HepG2 (cell line): ENCODE measurements around the gene SUN1. TPM values are rescaled to one million over a fixed set of nuclear protein-coding genes. Genes with fewer than 3 reads are reported as not detected.

Experiments used
- ATAC-seq: fragments of 200-7000 bp; cut with Tn5 transposase; 3 replicates; pipeline ENCODE4 v1.9.1; 2020; ENCODE audit warnings: mild to moderate bottlenecking, moderate library complexity
- BruUV-seq: library from RNA; stranded (reverse); fragments of 400-500 nt; replicated peaks from 2 replicates; lab custom pipeline; 2021; lab: Mats Ljungman, UMichigan
- CTCF ChIA-PET: fragments of 300-600 bp; formaldehyde crosslinking; extraction: SDS; loops from one replicate; lab custom pipeline; 2021; ENCODE audit warnings: low total read pairs, inconsistent platforms, low intra/inter-chr PET ratio; lab: Yijun Ruan, JAX
- POLR2A ChIA-PET: fragments of 350-600 bp; sonication (Branson Sonifier 250); formaldehyde crosslinking; loops from one replicate; lab custom pipeline; 2020; ENCODE audit warnings: antibody characterized with exemption, inconsistent platforms; lab: Yijun Ruan, JAX
- DNase-seq: peaks from one replicate; pipeline ENCODE4 v3.0.0-alpha.2; 2015; ENCODE audit warnings: low spot score
- FAIRE-seq: peaks from 3 replicates; lab custom pipeline; 2011; peaks lifted over from hg19 to GRCh38; lab: Jason Lieb, UNC
- H2AFZ ChIP-seq: one replicate; pipeline ENCODE4 v1.6.1; 2011; ENCODE audit warnings: low read length, inconsistent platforms
- H3K27ac ChIP-seq: fragments of 300-600 bp; 3 replicates; pipeline ENCODE4 v1.8.0; 2011; ENCODE audit warnings: mixed run types, mild to moderate bottlenecking, mixed read lengths, low read length, inconsistent platforms; ENCODE audit not compliant: insufficient read depth; ENCODE audit errors: extremely low read length
- H3K27me3 ChIP-seq, 2 experiments: fragments of 200-600 bp in 1 of 2; 2 replicates in 1 of 2; 3 replicates in 1 of 2; pipeline versions ENCODE4 v1.6.0 to v1.8.0; 2011; ENCODE audit warnings: low read length in 2 of 2, mild to moderate bottlenecking in 2 of 2, moderate library complexity in 2 of 2, inconsistent platforms in 1 of 2; ENCODE audit not compliant: insufficient read depth in 2 of 2, control insufficient read depth in 1 of 2
- H3K36me3 ChIP-seq, 2 experiments: fragments of 200-600 bp in 1 of 2; replicated peaks in 1 of 2; 2 replicates in 1 of 2; 3 replicates in 1 of 2; pipeline versions ENCODE4 v1.5.1 to v1.8.0; 2011; ENCODE audit warnings: low read length in 2 of 2, inconsistent platforms in 1 of 2; ENCODE audit not compliant: insufficient read depth in 2 of 2, control insufficient read depth in 1 of 2
- H3K4me1 ChIP-seq: 2 replicates; pipeline ENCODE4 v1.5.1; 2012; ENCODE audit warnings: low read length, inconsistent platforms; ENCODE audit not compliant: insufficient read depth
- H3K4me2 ChIP-seq: 2 replicates; pipeline ENCODE4 v1.6.0; 2011; ENCODE audit warnings: low read depth, low read length, inconsistent platforms
- H3K4me3 ChIP-seq, 3 experiments: fragments of 200-600 bp in 1 of 3; sonication (generic), shearing (Covaris generic) in 1 of 3; replicated peaks in 1 of 3; 2 replicates each; pipeline ENCODE4 v1.5.1; 2011 to 2016; ENCODE audit warnings: low read length in 3 of 3, inconsistent platforms in 2 of 3, low read depth in 2 of 3, mild to moderate bottlenecking in 2 of 3, control low read depth in 1 of 3, mixed read lengths in 1 of 3; ENCODE audit not compliant: insufficient read depth in 1 of 3
- H3K79me2 ChIP-seq: one replicate; pipeline ENCODE4 v1.6.1; 2011; ENCODE audit warnings: low read length, inconsistent platforms; ENCODE audit not compliant: insufficient read depth
- H3K9ac ChIP-seq: 2 replicates; pipeline ENCODE4 v1.6.0; 2011; ENCODE audit warnings: mild to moderate bottlenecking, low read depth, low read length, inconsistent platforms; ENCODE audit not compliant: insufficient read depth
- H3K9me3 ChIP-seq: 2 replicates; pipeline ENCODE4 v1.5.1; 2012; ENCODE audit warnings: mild to moderate bottlenecking, low read length
- H4K20me1 ChIP-seq: 2 replicates; pipeline ENCODE4 v1.6.0; 2011; ENCODE audit warnings: inconsistent platforms, mild to moderate bottlenecking, low read length, moderate library complexity; ENCODE audit not compliant: insufficient read depth
- AGO2 ChIP-seq: fragments of 200-400 bp; formaldehyde crosslinking; optimal IDR thresholded peaks from 2 replicates; pipeline ENCODE3; 2017; ENCODE audit warnings: mild to moderate bottlenecking, low read depth, low read length, moderate library complexity
- ATM ChIP-seq: fragments of 450-650 bp; IDR thresholded peaks from 2 replicates; pipeline ENCODE4 v1.7.1; 2017; ENCODE audit warnings: mild to moderate bottlenecking, borderline replicate concordance
- FOXA1 ChIP-seq, 2 experiments: fragments of 450-650 bp in 1 of 2; sonication (generic) in 1 of 2; formaldehyde crosslinking in 1 of 2; IDR thresholded peaks; 2 replicates each; pipeline versions ENCODE4 v1.4.0 to v1.6.1; 2016 to 2020; ENCODE audit warnings: missing genetic modification reagents in 1 of 2
- RBM22 ChIP-seq: fragments of 200-400 bp; formaldehyde crosslinking; optimal IDR thresholded peaks from 2 replicates; pipeline ENCODE3; 2017; ENCODE audit warnings: mild to moderate bottlenecking, low read length, moderate library complexity
- ZNF263 ChIP-seq: sonication (generic); formaldehyde crosslinking; IDR thresholded peaks from 2 replicates; pipeline ENCODE4 v1.4.0; 2020; ENCODE audit warnings: missing genetic modification reagents
- ZNF460 ChIP-seq: sonication (generic); formaldehyde crosslinking; IDR thresholded peaks from 2 replicates; pipeline ENCODE4 v1.5.1; 2020; ENCODE audit warnings: missing genetic modification reagents, mild to moderate bottlenecking, borderline replicate concordance
- WGBS: methylation state at CpG from one replicate; pipeline ENCODE4 v1.1.6; 2017; ENCODE audit warnings: low lambda C conversion rate; 5-methylcytosine and 5-hydroxymethylcytosine counted together
- in situ Hi-C: cut with HindIII; loops from 2 replicates; pipeline ENCODE4 v1.10.0; 2017; ENCODE audit warnings: low pct_unique_long_range_greater_than_20kb; ENCODE audit not compliant: extremely low pct_ligation_motif_present
- intact Hi-C: fragments of 100-400 bp; cut with micrococcal nuclease; formaldehyde crosslinking; loops from one replicate; pipeline ENCODE4 v1.10.0; 2022; ENCODE audit not compliant: unreplicated experiment
- polyA plus RNA-seq, 8 experiments: library from polyadenylated mRNA; depleted of rRNA in 3 of 8; stranded (reverse) in 7 of 8; unstranded in 1 of 8; fragments of >200 nt; fragmentation: Illumina TruSeq in 4 of 8; extraction: Trizol in 4 of 8; gene quantifications; 2 replicates each; pipeline versions ENCODE4 v1.2.1 to v1.2.3, GENCODE V29; 2011 to 2016; ENCODE audit warnings: low read depth in 4 of 8, missing spikeins in 1 of 8, mixed read lengths in 1 of 8; ENCODE audit not compliant: insufficient read depth in 1 of 8
- total RNA-seq, 5 experiments: library from RNA; depleted of rRNA; stranded (reverse); fragments of >200 nt; fragmentation: Illumina TruSeq; extraction: Trizol; gene quantifications; 2 replicates each; pipeline ENCODE4 v1.2.3, GENCODE V29; 2016; ENCODE audit warnings: low read depth in 1 of 5
- TF ChIP-seq, protein P1 (sequence below): sonication (generic); formaldehyde crosslinking; IDR thresholded peaks from 2 replicates; pipeline ENCODE4 v1.4.0; 2020; ENCODE audit warnings: missing genetic modification reagents, borderline replicate concordance
- TF ChIP-seq, protein P2 (sequence below): sonication (generic); formaldehyde crosslinking; IDR thresholded peaks from 2 replicates; pipeline ENCODE4 v1.5.0; 2020; ENCODE audit warnings: mild to moderate bottlenecking, missing genetic modification reagents
- TF ChIP-seq, protein P3 (sequence below): sonication (generic); formaldehyde crosslinking; IDR thresholded peaks from 2 replicates; pipeline ENCODE4 v1.4.0; 2020; ENCODE audit warnings: missing genetic modification reagents
- TF ChIP-seq, protein P4 (sequence below): sonication (generic); formaldehyde crosslinking; IDR thresholded peaks from 2 replicates; pipeline ENCODE4 v1.5.1; 2020; ENCODE audit warnings: mild to moderate bottlenecking, missing genetic modification reagents, moderate library complexity

SUN1 gene
- total and polyA plus RNA-seq, 2 of the 13 experiments (the other 11 are each of a cell fraction or from before 2014, with no cell fraction given) = 47.0 to 126 TPM

DNA sequence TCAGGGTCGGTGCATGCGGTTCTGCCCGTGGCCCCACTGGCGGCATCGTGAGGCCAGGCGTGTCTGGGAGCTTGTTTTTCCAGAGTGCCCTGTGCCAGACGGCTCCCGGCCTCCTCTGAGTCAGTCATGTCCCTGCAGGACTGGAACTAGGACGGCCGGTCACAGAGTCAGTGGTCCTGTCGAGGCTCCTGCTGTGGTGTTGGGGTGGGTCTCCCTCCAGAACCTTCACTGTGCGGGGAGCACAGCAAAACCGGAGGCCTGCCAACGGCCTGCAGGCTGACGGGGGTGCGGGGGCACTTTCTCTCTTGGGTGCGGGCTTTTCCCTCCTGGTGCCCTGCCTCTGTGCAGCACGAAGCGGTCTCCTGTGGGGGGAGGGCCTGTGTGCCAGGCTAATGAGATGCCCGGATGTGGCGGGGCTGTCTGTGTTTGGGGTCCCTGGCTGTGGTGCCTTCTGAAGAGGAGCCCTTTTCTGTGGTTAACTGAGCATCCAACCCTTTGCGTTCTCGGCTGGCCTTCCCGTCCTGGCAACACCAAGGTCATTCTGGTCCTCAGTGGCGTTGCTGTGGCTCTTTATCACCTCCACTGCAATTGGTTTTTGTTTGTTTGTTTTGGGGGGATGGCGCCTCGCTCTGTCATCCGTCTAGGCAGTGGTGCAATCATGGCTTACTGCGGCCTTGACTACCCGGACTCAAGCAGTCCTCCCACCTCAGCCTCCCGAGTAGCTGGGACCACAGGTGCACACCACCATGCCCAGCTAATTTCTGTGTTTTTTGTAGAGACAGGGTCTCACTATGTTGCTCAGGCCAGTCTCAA, 52.1 kb downstream of the SUN1 start:
- H3K27ac ChIP-seq = no peak overlapping the region
- no peak for DNase-seq
- WGBS = 86% methylated on average over 16 of the region's 31 CpGs
- H3K9ac ChIP-seq = no peak overlapping the region
- no peak overlapping the region for H2AFZ ChIP-seq
- in situ Hi-C loops (no loop called here), intact Hi-C loops (no loop called here)
- BruUV-seq = no TSS peak
- ChIA-PET POLR2A (no interaction called here), CTCF (no interaction called here)
- no peak overlapping the region for H3K4me2 ChIP-seq
- no peak overlapping the region for H3K4me3 ChIP-seq
- ATAC-seq = no peak; the same call in 2 of the 3 replicates
- H3K36me3 ChIP-seq = peaks cover 30 to 42% of the 10 kb centered on the region in 2 experiments; a peak in 4 of 5 replicates
- peaks cover 91% of the 10 kb centered on the region for H3K79me2 ChIP-seq
- no peak for FAIRE-seq
- peaks cover 28% of the 10 kb centered on the region for H3K4me1 ChIP-seq
- peaks cover 35% of the 10 kb centered on the region; the same call in 1 of the 2 replicates for H4K20me1 ChIP-seq
- H3K9me3 ChIP-seq = no peaks in the 10 kb centered on the region
- H3K27me3 ChIP-seq = no peaks in the 10 kb centered on the region
- TF ChIP-seq FOXA1 (IDR thresholded peaks at IDR 0.05) (no peak), FOXA1 (CRISPR knock-in tag; IDR thresholded peaks at IDR 0.05) (0 out of 2 replicates have a peak, but pooled peaks have one; percentile 15), ATM (no peak), ZNF460 (CRISPR knock-in tag) (peak; percentile 65; the same call in 1 of the 2 replicates), AGO2 (peak; percentile 65), RBM22 (peak; percentile 39), ZNF263 (CRISPR knock-in tag) (peak; percentile 66; the same call in 1 of the 2 replicates)
- TF ChIP-seq, protein P1, sequence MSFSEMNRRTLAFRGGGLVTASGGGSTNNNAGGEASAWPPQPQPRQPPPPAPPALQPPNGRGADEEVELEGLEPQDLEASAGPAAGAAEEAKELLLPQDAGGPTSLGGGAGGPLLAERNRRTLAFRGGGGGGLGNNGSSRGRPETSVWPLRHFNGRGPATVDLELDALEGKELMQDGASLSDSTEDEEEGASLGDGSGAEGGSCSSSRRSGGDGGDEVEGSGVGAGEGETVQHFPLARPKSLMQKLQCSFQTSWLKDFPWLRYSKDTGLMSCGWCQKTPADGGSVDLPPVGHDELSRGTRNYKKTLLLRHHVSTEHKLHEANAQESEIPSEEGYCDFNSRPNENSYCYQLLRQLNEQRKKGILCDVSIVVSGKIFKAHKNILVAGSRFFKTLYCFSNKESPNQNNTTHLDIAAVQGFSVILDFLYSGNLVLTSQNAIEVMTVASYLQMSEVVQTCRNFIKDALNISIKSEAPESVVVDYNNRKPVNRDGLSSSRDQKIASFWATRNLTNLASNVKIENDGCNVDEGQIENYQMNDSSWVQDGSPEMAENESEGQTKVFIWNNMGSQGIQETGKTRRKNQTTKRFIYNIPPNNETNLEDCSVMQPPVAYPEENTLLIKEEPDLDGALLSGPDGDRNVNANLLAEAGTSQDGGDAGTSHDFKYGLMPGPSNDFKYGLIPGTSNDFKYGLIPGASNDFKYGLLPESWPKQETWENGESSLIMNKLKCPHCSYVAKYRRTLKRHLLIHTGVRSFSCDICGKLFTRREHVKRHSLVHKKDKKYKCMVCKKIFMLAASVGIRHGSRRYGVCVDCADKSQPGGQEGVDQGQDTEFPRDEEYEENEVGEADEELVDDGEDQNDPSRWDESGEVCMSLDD (CRISPR knock-in tag) = peak; percentile 37; the same call in 1 of the 2 replicates
- TF ChIP-seq, protein P2, sequence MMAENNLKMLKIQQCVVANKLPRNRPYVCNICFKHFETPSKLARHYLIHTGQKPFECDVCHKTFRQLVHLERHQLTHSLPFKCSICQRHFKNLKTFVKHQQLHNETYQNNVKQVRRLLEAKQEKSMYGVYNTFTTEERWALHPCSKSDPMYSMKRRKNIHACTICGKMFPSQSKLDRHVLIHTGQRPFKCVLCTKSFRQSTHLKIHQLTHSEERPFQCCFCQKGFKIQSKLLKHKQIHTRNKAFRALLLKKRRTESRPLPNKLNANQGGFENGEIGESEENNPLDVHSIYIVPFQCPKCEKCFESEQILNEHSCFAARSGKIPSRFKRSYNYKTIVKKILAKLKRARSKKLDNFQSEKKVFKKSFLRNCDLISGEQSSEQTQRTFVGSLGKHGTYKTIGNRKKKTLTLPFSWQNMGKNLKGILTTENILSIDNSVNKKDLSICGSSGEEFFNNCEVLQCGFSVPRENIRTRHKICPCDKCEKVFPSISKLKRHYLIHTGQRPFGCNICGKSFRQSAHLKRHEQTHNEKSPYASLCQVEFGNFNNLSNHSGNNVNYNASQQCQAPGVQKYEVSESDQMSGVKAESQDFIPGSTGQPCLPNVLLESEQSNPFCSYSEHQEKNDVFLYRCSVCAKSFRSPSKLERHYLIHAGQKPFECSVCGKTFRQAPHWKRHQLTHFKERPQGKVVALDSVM (CRISPR knock-in tag) = peak; percentile 88
- TF ChIP-seq, protein P3, sequence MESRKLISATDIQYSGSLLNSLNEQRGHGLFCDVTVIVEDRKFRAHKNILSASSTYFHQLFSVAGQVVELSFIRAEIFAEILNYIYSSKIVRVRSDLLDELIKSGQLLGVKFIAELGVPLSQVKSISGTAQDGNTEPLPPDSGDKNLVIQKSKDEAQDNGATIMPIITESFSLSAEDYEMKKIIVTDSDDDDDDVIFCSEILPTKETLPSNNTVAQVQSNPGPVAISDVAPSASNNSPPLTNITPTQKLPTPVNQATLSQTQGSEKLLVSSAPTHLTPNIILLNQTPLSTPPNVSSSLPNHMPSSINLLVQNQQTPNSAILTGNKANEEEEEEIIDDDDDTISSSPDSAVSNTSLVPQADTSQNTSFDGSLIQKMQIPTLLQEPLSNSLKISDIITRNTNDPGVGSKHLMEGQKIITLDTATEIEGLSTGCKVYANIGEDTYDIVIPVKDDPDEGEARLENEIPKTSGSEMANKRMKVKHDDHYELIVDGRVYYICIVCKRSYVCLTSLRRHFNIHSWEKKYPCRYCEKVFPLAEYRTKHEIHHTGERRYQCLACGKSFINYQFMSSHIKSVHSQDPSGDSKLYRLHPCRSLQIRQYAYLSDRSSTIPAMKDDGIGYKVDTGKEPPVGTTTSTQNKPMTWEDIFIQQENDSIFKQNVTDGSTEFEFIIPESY (CRISPR knock-in tag) = peak; percentile 96
- TF ChIP-seq, protein P4, sequence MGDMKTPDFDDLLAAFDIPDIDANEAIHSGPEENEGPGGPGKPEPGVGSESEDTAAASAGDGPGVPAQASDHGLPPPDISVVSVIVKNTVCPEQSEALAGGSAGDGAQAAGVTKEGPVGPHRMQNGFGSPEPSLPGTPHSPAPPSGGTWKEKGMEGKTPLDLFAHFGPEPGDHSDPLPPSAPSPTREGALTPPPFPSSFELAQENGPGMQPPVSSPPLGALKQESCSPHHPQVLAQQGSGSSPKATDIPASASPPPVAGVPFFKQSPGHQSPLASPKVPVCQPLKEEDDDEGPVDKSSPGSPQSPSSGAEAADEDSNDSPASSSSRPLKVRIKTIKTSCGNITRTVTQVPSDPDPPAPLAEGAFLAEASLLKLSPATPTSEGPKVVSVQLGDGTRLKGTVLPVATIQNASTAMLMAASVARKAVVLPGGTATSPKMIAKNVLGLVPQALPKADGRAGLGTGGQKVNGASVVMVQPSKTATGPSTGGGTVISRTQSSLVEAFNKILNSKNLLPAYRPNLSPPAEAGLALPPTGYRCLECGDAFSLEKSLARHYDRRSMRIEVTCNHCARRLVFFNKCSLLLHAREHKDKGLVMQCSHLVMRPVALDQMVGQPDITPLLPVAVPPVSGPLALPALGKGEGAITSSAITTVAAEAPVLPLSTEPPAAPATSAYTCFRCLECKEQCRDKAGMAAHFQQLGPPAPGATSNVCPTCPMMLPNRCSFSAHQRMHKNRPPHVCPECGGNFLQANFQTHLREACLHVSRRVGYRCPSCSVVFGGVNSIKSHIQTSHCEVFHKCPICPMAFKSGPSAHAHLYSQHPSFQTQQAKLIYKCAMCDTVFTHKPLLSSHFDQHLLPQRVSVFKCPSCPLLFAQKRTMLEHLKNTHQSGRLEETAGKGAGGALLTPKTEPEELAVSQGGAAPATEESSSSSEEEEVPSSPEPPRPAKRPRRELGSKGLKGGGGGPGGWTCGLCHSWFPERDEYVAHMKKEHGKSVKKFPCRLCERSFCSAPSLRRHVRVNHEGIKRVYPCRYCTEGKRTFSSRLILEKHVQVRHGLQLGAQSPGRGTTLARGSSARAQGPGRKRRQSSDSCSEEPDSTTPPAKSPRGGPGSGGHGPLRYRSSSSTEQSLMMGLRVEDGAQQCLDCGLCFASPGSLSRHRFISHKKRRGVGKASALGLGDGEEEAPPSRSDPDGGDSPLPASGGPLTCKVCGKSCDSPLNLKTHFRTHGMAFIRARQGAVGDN = peak; percentile 28; the same call in 1 of the 2 replicates
